ENCODE results near the gene GRM2. TPM values are rescaled to one million over a fixed set of nuclear protein-coding genes. Genes with fewer than 3 reads are reported as not detected.

Gene GRM2
- total and polyA plus RNA-seq, 10 of the 15 experiments (the other 5 are each of a cell fraction or from before 2014, with no cell fraction given) = 0.01 to 0.14 (median 0.06) TPM; not detected in 5

GRCh38 chr3:51677358-51677757 lies 29.5 kb upstream of the GRM2 start:
- SMC1A ChIA-PET (ENCODE audit: uncharacterized antibody, unreplicated experiment) = interaction anchor here (0.5 kb wide), 1 partner anchor 155 kb away, joined by 3 read pairs; no protein-coding TSS in a partner anchor
- Histone ChIP-seq H3K27ac (ENCODE audit: control insufficient read depth, insufficient read depth) (no peak overlapping the region), H2AFZ (ENCODE audit: control insufficient read depth, low read depth, low read length) (no peak overlapping the region), H3K9me3 (replicated peaks; ENCODE audit: control insufficient read depth, insufficient read depth, low read length) (no peaks in the 10 kb centered on the region), H3K79me2 (ENCODE audit: control insufficient read depth, insufficient read depth, low read length) (peaks cover 10% of the 10 kb centered on the region), H3K27me3 (replicated peaks in 1 of 2; ENCODE audit: control insufficient read depth in 2 of 2, insufficient read depth in 2 of 2, low read length in 1 of 2) (no peaks in the 10 kb centered on the region), H3K4me3 (no peak overlapping the region), H4K20me1 (ENCODE audit: control insufficient read depth, insufficient read depth) (no peaks in the 10 kb centered on the region), H3K4me1 (ENCODE audit: control insufficient read depth, insufficient read depth, low read length) (peaks cover 25% of the 10 kb centered on the region), H3K36me3 (ENCODE audit: control insufficient read depth in 2 of 2, insufficient read depth in 2 of 2, low read length in 1 of 2) (no peaks in the 10 kb centered on the region; a peak in 3 of 4 replicates), H3K9ac (ENCODE audit: control insufficient read depth, insufficient read depth, low read length) (no peak overlapping the region), H3K4me2 (ENCODE audit: control insufficient read depth, insufficient read depth) (no peak overlapping the region)
- intact Hi-C loops (cut with micrococcal nuclease; ENCODE audit: unreplicated experiment) = no loop called here
- in situ Hi-C loops (cut with MboI) = loop anchor here (25.0 kb wide), 1 partner anchor 1065 kb away; the partner anchor contains the start of genes CISH and MAPKAPK3
- WGBS (ENCODE audit: insufficient coverage, insufficient replicate concordance, low lambda C conversion rate, missing lambda C conversion rate) = 84% methylated on average over 3 of the region's 3 CpGs
- CTCF ChIA-PET = interaction anchor here (0.7 to 11.7 kb wide), 2 partner anchors 6 to 29 kb away, joined by 3 to 238 read pairs; partner anchors contain the start of gene TEX264
- RAD21 ChIA-PET (ENCODE audit: unreplicated experiment) = no interaction called here
- FAIRE-seq = no peak
- POLR2A ChIA-PET = no interaction called here
- TF ChIP-seq FOXK2 (IDR thresholded peaks at IDR 0.05) (no peak), TCF7 (IDR thresholded peaks at IDR 0.05; ENCODE audit: borderline replicate concordance) (no peak)
- no peak for DNase-seq (ENCODE audit: low read depth, low spot score)
- no TSS peak for BruUV-seq (replicated peaks)
- ATAC-seq = no peak

- CTCF ChIA-PET = interaction anchor here (0.7 to 11.7 kb wide), 3 partner anchors 7 to 176 kb away, joined by 3 to 243 read pairs (median 238); partner anchors contain the start of genes DCAF1 and TEX264
- H3K9ac ChIP-seq (ENCODE audit: control insufficient read depth, insufficient read depth, low read length) = no peak overlapping the region
- in situ Hi-C loops (cut with MboI) = loop anchor here (25.0 kb wide), 1 partner anchor 1066 kb away; the partner anchor contains the start of genes CISH and MAPKAPK3
Observed at GRCh38 chr3:51678186-51678585, 28.7 kb upstream of the GRM2 start.

More at GRCh38 chr3:51678186-51678585, 28.7 kb upstream of the GRM2 start:
- Histone ChIP-seq H3K36me3 (ENCODE audit: control insufficient read depth in 2 of 2, insufficient read depth in 2 of 2, low read length in 1 of 2) (peaks cover 0 to under 1% of the 10 kb centered on the region in 2 experiments; a peak in 3 of 4 replicates), H3K27me3 (replicated peaks in 1 of 2; ENCODE audit: control insufficient read depth in 2 of 2, insufficient read depth in 2 of 2, low read length in 1 of 2) (no peaks in the 10 kb centered on the region), H3K9me3 (replicated peaks; ENCODE audit: control insufficient read depth, insufficient read depth, low read length) (no peaks in the 10 kb centered on the region), H3K27ac (ENCODE audit: control insufficient read depth, insufficient read depth) (no peak overlapping the region), H3K4me2 (ENCODE audit: control insufficient read depth, insufficient read depth) (no peak overlapping the region), H3K4me1 (ENCODE audit: control insufficient read depth, insufficient read depth, low read length) (peaks cover 25% of the 10 kb centered on the region), H3K4me3 (no peak overlapping the region), H2AFZ (ENCODE audit: control insufficient read depth, low read depth, low read length) (no peak overlapping the region), H3K79me2 (ENCODE audit: control insufficient read depth, insufficient read depth, low read length) (peaks cover 8% of the 10 kb centered on the region), H4K20me1 (ENCODE audit: control insufficient read depth, insufficient read depth) (no peaks in the 10 kb centered on the region)
- TF ChIP-seq HDAC2 (IDR thresholded peaks at IDR 0.05) (no peak), SPI1 (IDR thresholded peaks at IDR 0.05; ENCODE audit: borderline replicate concordance, insufficient read depth, low read depth, low read length) (no peak), E2F4 (IDR thresholded peaks at IDR 0.05; ENCODE audit: low read depth, low read length) (no peak), TAF1 (IDR thresholded peaks at IDR 0.05; ENCODE audit: borderline replicate concordance, low read depth, low read length) (no peak), FOXK2 (IDR thresholded peaks at IDR 0.05) (no peak), TCF12 (IDR thresholded peaks at IDR 0.05; ENCODE audit: low read depth, low read length) (no peak), PKNOX1 (IDR thresholded peaks at IDR 0.05) (no peak), NR2F1 (conservative IDR thresholded peaks at IDR 0.05) (no peak), MEF2B (IDR thresholded peaks at IDR 0.05; ENCODE audit: partially characterized antibody, poor library complexity, severe bottlenecking) (no peak), WRNIP1 (IDR thresholded peaks at IDR 0.05; ENCODE audit: borderline replicate concordance, low read depth, low read length) (no peak)
- POLR2A ChIA-PET = interaction anchor here (0.5 to 0.6 kb wide), 2 partner anchors 11 to 135 kb away, joined by 3 to 8 read pairs; no protein-coding TSS in a partner anchor
- intact Hi-C loops (cut with micrococcal nuclease; ENCODE audit: unreplicated experiment) = no loop called here
- ATAC-seq = no peak
- RAD21 ChIA-PET (ENCODE audit: unreplicated experiment) = interaction anchor here (6.4 kb wide), 1 partner anchor 177 kb away, joined by 182 read pairs; the partner anchor contains the start of gene DCAF1
- 93% methylated on average over 1 of the region's 1 CpG for WGBS (ENCODE audit: insufficient coverage, insufficient replicate concordance, low lambda C conversion rate, missing lambda C conversion rate)
- FAIRE-seq = no peak
- DNase-seq (ENCODE audit: low read depth, low spot score) = no peak
- no TSS peak for BruUV-seq (replicated peaks)
- SMC1A ChIA-PET (ENCODE audit: uncharacterized antibody, unreplicated experiment) = interaction anchor here (0.5 to 5.2 kb wide), 2 partner anchors 156 to 177 kb away, joined by 3 to 113 read pairs; partner anchors contain the start of gene DCAF1
